ENCODE data around the gene TRPC4AP.

DNA sequence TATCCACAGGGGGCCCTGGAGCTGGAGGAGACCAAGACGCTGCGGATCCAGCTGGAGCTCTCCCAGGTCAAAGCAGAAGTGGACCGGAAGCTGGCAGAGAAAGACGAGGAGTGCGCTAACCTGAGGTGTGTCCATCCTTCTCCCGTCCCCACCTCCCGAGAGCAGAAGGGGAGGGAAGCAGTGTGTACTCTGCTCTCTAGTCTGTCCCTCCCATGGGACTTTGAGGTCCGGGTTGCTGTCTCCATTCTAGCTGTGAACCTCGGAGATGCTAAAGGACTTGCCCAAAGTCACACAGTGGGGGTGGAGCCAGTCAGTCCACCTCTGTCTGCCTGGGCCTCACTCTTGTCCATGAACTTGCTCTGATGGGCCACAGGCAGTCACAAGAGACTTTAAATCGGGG is 92.8 kb downstream of the TRPC4AP start:
- TF ChIP-seq, protein P1, sequence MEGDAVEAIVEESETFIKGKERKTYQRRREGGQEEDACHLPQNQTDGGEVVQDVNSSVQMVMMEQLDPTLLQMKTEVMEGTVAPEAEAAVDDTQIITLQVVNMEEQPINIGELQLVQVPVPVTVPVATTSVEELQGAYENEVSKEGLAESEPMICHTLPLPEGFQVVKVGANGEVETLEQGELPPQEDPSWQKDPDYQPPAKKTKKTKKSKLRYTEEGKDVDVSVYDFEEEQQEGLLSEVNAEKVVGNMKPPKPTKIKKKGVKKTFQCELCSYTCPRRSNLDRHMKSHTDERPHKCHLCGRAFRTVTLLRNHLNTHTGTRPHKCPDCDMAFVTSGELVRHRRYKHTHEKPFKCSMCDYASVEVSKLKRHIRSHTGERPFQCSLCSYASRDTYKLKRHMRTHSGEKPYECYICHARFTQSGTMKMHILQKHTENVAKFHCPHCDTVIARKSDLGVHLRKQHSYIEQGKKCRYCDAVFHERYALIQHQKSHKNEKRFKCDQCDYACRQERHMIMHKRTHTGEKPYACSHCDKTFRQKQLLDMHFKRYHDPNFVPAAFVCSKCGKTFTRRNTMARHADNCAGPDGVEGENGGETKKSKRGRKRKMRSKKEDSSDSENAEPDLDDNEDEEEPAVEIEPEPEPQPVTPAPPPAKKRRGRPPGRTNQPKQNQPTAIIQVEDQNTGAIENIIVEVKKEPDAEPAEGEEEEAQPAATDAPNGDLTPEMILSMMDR (IDR thresholded peaks at IDR 0.05; ENCODE audit: low read length) = no peak
- TF ChIP-seq EZH2 (optimal IDR thresholded peaks at IDR 0.05; ENCODE audit: low read depth, low read length) = no peak
